Stimulated activated CD4-positive, alpha-beta T cell treated with anti-CD3 and anti-CD28 coated beads, Interleukin-1b, Interleukin-23, amount 100 ng/mL, for 48 hours (primary cell): Measurements from ENCODE around the gene IFITM10.

Source experiments
- DNase-seq: peaks from one replicate; pipeline ENCODE4 v3.0.0-alpha.2; 2020

The IFITM10 gene

DNA sequence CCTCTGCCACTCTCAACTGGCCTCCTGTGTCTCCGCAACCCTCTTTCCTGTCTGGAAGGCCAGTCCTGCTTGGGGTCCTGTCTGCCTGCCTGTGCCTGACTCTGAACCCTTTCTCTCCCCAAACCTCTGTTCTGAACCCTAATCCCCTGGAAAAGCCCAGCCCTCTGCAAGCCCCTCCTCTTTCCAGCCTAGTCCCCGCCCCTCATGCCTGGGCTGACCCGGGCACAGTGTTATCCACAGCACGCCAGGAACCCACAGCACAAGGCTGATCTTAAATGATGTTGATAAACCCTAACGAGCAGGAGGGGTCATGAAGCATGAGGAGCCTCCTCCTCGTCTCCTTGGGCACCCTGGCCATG lies at the start of gene IFITM10:
IFITM10 (minus strand) TSS at position 115 of the 359 bp plus-strand sequence. CDS start 153 bp downstream, outside the sequence.
- no peak for DNase-seq

DNA sequence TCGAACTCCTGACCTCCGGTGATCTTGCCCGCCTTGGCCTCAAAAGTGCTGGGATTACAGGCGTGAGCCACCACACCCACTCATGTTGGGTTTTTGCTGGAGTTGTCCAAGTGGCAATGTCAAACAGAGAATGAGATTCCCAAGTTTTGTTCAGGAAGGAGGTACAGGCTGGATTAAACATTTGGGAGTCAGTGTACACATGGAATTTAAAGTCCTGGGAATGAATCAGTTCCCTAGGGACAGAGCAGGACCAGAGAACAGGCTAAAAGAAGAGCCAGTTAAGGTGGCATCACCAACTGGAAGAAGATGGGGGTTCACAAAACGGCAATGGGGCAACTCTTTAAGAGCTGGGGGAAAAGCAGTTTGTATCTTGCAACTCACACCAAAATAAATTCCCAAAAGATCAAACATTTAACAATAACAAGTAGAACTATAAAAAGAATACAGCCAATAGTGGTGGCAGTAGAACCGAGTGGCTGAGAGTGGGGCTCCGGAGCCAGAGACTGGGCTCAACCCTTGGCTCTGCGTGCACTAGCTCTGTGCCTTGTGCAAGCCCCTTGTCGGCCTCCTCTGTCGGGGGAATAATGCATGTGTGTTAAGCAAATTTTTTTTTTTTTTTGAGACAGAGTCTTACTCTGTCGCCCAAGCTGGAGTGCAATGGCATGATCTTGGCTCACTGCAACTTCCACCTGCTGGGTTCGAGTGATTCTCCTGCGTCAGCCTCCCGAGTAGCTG lies 47.2 kb upstream of the IFITM10 start:
- no peak for DNase-seq

DNA sequence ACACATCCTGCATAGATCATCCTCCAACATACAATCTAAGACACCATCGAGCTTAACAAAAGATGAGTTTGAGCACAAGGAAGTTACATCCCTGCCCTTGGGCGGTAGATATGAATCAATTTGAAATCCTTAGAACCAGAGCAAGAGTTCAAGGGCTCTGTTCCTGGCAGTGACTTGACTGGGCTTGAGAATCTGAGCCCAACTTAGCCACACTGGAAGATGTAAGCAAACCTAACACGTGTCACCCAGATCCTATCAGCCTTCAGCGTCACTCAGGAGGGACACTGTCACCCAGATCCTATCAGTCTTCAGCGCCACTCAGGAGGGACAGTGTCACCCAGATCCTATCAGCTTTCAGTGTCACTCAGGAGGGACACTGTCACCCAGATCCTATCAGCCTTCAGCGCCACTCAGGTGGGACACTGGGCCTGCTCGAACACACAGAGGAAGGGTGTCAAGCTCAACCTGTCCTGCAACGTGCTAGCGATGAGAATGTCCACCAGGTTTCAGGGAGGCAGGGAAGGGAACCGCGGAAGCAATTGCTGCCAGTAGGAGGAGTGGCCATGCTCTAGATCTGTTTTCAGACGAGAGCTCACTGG lies 46.1 kb upstream of the IFITM10 start:
- DNase-seq: no peak

DNA sequence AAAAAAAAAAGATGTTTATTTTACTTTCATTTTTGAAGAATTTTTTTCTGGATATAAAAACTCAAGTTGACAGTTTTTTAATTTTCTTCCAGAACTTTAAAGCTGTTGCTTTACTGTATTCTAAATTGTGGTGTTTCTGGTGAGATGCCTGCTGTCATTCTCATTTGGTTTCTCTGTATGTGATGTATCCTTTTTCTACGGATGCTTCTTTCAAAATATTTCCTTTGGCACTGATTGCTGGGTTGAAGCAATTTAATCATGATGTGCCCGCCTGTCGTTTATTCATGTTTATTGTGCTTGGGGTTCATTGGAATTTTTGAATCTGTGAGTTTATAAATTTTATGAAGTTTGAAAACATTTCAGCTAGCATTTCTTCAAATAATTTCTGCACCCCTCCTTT lies 42.7 kb upstream of the IFITM10 start:
- DNase-seq: no peak

DNA sequence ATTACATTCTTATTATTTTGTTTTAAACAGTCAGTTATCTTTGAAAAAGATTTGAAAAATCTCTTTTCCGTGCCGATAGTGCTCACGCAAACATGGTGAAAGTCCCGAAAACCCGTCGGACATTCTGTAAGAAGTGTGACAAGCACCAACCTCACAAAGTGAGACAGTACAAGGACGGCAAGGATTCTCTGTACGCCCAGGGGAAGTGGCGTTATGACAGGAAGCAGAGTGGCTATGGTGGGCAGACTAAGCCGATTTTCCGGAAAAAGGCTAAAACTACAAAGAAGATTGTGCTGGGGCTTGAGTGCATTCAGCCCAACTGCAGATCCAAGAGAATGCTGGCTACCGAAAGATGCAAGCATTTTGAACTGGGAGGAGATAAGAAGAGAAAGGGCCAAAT lies 42.1 kb upstream of the IFITM10 start:
- DNase-seq: no peak

DNA sequence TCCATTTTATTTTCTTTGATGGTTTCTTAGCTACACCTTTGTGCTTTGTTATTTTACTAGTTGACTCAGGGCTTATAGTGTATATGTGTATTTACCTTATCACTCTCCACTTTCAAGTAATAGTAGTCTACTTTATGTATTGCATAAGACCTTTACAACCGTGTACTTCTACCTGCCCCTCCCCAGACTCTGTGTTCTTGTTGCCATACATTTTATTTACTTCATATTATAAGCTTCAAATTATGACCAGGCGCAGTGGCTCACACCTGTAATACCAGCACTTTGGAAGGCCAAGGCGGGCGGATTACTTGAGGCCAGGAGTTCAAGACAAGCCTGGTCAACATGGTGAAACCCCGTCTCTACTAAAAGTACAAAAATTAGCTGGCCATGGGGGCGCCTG lies 41.5 kb upstream of the IFITM10 start:
- DNase-seq: no peak

DNA sequence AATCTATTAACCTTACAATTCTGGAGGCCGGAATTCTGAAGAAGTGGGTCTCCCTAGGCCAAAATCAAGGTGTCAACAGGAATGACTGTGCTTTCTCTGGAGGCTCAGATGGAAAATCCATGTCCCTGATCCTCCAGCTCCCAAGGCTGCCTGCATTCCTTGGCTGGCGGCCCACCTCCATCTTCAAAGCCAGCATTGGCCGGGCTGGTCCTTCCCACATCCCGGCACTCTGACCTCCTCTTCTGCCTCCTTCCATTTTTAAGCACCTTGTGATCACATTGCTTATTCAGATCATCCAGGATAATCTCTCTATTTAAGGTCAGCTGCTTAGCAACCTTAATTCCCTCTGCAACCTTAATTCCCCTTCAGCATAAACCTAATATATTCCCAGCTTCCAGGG lies 36.1 kb upstream of the IFITM10 start:
- DNase-seq: no peak

DNA sequence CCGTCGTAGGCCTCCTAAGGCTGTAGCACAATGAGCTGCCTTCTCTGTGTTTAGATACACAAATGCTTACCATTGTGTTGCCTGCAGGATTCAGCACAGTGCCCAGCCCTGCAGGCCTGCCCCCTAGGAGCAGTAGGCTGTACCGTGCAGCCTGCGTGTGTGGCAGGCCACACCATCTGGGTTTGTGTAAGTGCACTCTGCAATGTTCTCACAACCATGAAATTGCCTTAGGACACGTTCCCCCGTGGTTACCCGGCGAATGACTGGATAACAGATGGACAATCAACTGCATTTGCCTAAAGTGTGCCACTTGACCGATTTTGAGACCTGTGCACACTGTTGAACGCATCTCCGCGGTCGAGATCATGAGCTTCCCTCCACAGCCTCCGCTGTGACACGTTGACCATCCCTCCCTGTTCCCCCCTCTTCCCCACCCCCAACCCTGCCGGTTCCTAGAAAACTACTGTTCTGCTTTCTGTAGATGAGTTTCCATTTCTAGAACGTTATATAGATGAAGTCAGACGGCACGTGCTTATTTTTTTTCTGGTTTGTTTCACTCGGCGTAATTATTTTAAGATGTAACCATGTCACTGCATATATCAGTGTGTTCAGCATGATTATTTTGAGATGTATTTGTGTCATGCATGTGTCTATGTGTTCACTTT lies 35.5 kb upstream of the IFITM10 start:
- DNase-seq: no peak

DNA sequence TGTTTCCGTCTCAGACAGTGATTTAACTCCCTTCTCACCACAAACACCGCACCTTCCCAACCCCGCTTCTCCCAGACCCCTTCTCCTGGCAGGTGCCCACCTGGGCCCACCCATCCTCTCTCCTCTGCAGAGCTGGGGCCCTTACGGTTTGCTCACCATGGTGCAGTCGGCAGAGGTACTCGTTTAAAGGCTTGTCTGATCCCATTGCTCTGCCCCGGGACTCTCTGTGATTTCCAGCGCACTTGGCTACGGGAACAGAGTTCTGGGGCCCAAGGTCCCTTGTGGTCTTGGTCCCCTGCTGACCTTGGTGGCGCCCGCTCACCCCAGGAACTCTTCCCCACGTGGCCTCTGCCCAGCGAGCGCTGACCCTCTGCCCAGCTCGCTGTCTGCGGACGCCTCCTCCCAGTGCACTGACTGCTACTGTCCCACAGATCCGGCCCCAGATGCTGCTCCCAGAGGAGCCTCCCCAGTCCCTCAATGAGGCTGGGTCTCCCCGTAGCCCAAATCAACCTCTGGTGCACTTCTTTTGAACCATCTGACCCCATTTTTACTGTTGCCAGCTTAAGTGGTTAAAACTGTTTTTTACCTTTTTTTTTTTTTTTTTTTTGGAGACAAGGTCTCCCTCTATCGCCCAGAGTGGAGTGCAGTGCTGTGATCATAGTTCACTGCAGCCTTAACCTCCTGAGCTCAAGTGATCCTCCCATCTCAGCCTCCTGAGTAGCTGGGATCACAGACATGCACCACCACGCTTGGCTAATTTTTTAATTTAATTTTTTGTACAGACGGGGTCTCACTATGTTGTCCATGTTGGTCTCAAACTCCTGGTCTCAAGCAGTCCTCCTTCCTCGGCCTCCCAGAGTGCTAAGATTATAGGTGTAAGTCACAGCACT lies 34.6 kb upstream of the IFITM10 start:
- no peak for DNase-seq

DNA sequence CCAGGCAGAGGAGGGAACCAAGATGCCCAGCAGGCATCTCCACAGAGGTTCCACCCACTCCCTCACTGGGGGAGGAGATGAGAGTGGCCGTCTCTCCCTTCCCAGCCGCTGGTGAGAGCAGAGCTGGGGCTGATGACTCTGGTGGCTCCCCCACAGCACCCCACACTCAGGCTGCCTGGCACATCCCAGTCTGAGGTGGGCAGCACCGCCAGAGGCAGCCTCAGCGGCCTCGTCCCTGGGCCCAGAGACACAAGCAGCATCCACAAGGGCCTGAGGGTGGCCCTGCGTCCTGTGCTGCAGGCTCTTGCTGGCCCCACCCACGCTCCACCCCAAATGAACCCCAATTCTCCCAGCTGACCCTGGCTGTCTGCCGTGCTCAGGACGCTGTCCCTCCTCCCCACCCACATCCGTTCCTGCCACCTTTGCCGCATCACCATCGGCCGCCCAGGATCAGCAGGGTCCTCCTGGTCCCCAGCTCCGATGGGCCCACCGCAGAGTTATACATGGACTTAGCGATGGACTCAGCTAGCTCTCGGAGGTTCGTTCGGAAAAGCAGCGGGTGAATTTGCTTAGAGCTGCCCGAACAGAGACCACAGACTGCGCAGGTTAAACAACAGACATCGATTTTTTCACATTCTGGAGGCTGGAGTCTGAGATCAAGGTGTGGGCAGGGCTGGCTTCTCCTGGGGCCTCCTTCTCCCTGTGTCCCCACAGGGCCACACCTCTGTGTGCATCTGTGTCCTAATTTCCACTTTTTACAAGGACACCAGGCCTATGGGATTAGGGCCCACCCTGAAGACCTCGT lies 33.5 kb upstream of the IFITM10 start:
- no peak for DNase-seq

DNA sequence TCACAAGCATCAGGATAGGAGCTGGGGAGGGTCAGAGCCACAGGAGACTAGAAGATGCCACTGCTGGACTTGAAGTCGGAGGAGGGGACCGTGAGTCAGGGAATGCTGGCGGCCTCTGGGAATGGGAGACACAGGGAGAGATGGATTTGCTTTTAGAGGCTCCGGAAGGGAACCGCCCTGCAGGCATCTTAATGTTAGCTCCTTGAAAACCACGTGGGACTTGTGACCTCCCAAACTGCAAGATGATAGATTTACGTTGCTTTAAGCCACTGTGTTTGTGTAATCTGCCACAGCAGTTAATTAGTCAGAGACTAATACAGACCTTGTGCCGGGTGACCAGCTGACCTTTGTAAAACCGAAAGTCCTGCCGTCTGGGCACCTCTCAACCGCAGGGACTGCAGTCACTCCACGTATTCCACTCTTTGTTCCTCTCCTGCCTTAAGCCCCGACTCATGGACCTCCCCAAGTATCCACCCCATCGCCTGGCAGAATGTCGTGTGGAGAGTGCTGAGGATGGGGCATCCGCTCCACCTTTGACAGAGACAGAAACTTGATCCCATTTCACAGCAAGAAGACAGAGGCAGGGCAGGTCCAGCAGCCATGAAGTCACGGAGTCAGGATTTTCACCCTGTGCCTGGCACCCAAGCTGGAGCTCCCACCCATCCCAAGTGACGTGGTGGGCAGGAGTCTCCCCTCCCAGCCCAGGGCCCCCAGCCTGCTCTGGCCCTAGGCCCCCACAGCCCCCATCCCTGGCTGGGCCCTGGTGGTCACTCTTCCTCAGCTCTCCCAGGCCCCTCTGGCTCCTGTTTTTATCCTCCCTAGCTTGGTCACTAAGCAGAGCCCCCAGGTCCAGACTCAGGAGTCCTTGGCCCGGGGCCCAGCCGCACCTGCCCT lies 32.7 kb upstream of the IFITM10 start:
- DNase-seq: no peak

DNA sequence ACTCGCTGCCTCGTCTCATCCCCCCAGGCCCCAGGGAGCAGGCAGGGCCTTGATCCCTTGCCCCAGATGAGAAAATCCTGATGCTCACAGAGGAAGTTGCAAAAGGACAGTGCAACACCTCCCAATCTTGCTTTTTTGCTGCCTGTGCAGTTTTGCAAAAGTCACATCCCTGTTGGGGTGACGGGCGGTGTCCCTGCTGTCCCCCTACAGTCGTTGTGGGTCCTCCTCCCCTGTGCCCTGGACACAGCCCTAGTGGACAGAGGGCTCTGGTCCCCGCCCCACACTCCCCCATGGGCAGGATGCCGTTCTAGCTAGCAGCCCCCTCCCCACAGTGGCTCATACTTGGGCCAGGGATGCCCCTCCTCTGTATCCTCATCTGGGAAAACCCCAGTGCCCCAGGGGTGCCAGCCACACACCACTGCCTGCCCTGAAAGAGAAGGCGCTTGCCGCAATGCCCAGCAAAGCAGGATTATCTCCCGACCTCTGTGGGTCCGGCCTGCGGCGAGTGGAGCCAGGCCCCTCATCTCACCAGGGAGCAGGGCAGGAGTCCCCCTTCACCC lies 31.7 kb upstream of the IFITM10 start:
- no peak for DNase-seq

DNA sequence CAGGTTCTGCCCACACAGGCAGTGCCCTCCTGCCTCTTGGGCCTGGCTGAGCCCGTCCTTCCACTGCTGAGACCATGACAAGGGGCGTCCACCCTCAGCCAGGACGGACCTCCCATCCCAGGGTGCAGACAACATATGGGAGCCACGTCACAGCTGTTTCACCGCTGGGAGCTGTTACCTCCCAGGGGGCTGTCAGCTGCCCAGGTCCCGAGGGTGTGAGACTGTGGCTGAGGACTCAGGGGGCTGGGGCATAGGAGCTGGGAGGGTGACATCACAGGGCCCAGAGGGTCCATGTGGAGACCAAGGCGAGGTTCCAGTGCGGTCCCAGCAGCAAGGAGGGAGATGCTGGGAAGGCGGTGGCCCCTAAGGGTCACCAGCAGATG lies 31.2 kb upstream of the IFITM10 start:
- no peak for DNase-seq

DNA sequence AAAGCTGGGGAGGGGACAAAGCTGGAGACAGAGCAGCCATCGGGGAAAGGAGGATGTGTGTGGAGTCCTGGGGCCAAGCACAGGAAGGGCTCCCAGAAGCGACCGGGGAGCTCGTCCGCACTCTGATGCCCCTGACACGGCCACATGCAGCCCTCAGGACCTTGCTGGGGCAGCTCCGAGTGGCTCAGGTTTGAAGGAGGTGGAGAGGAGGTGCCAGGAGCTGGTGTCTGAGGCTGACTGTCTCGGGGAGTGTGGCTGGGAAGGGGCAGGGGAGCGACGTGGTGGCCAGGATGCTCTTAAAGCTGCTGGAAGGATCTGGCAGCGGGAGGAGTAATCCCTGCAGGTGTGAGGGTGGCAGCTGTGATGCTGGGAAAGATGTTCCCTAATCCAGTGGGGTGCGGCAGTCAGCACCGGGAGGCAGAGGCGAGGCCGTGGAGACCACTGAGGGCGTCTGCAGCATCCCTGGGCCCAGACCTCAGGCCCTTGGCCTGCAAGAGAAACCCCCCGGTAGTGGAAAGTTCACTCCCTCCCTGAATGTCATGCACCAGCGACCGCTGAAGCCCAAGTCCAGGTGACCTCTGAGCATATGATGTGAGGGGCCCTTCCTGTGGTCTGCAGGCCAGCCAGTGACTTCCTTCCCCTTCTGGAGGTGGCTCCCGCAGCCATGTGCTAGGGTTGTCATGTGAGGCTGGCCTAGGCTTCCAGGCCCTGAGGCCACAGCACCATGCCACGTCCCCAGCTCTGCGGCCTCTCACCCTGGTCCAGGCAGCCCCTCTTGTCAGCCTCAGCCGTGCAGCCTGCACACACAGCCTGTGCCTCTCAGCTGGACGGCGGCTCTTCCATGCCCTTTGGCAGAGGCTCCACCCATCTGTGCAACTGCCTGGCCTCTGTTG lies 30.6 kb upstream of the IFITM10 start:
- DNase-seq: no peak

DNA sequence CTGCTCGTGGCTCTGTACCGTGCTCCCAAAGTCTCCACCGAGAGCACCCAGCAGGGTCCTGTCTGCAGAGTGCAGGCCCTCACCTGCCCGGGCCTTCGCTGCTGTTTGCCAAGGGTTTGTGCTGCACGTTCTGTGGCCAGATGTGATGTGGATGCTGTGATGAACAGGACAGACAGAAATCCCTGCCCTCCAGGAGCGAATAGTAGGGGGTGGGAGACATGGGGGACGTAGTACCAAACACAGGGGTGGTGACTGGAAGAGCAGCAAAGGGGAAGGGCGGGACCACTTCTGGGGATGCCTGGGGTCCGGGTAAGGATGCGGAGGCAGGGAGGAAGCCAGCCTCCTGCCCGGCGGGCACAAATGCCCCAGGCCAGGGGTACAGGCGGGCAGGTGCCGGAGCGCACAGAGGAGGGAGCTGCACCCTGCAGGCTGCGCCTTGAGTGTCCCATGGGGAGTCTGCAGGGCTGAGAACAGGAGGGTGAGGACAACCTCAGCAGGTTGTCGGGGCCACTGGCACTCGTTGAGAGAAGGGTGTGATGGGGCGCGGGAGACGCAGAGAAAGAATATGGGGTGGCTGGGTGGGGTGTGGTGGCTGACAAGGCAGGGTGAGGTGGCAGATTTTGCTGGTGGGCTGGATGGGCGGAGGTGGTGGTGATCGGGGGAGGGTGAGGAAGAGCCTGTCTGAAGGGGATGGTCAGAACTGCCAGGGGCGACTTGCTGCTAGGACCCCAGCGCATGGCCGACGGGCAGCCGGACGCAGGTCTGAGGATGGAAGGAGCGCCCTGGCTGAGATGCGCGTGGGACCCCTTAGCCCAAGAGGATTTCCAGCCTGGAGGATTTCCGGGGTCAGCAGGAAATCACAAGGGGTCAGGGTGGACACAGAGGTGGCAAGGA lies 29.7 kb upstream of the IFITM10 start:
- no peak for DNase-seq

DNA sequence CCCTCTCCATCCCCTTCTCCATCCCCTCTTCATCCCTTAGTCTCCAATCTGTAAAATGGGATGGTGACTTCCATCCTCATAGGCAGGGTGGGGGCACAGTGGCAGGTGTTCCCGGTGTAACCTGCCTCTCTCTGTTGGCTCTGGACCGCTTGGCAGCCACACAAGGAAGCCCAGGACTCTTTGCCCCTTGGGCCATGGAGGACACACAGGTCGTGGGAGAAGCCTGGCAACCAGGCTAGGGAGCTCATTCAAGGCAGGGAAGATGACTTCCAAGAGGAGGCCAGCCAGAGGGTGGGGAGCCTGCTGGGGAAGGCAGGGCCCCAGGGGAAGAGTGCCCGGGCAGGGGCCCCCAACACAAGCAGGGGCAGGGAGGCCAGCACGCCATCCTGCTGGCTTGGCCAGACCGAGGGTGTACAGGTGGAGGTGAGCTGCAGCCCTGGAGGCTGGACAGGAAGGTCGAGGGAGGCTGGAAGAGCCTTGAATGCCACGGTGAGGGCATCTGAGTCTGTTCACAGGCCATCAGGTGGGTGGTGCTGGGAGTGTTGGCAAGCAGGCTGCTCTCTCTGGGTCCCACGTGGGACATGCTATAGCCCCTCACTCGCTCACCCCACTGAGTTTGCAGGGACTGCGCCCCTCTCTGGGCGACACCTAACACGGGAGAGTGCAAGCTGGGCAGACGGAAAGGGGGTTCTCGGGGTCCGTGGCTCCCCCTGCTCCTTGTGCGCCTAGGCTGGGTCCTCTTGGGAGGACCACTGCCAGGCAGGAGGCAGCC lies 28.8 kb upstream of the IFITM10 start:
- no peak for DNase-seq

DNA sequence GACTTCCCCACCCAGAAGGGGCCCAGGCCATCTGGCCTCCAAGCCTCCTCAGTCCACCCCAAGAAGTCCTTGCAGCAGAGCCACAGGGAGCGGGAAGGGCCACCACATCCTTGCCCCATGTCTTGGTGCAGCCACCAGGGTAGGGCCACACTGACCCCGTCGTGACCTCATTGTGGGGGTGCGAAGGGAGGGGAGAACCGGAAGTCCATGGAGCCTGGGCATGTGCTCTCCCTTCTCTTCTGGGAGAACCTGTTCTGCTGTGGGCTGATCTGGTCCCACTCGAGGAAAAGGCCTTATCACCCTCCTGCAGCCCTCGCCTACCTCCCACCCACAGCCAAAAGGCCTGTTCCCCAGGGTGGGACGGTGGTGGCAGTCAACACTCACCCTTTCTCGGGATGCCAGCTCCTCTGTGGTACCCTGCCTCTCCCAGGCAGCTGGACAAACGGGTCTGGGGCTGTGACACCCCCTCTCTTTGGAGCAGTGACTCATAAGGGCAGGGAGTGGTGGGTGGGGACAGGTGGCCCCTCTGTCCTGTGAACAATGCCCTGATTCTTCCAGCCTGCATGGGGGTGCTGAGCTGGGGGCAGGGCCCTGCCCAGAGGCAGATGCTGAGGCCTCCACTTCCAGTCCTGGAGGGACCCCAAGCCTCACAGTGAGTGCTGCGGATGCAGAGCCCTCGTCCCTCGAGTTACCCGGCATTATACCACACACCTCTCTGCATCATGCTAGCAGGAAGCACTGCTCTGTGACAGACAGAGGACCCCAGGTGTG lies 27.9 kb upstream of the IFITM10 start:
- DNase-seq: no peak
